ENCODE data around the gene GTF3C2.

GRCh38 chr2:27324720-27325119 is 31.8 kb downstream of the GTF3C2 start:
- TF ChIP-seq CTCF (conservative IDR thresholded peaks at IDR 0.05; ENCODE audit: low read depth, low read length) = no peak
- TF ChIP-seq POLR2A (IDR thresholded peaks at IDR 0.05; ENCODE audit: low read depth, low read length) = no peak
- TF ChIP-seq RFX5 (IDR thresholded peaks at IDR 0.05; ENCODE audit: low read depth, low read length) = no peak
- no peak for TF ChIP-seq USF2 (IDR thresholded peaks at IDR 0.05; ENCODE audit: low read depth, low read length)
- no peak for TF ChIP-seq ELK1 (IDR thresholded peaks at IDR 0.05; ENCODE audit: borderline replicate concordance, low read depth, low read length)
- 0 out of 2 replicates have a peak, but pooled peaks have one; percentile 23 for TF ChIP-seq CEBPB (IDR thresholded peaks at IDR 0.05; ENCODE audit: low read depth, low read length)
- TF ChIP-seq SMC3 (IDR thresholded peaks at IDR 0.05; ENCODE audit: low read depth, low read length) = no peak
- no peak for TF ChIP-seq MAFK (IDR thresholded peaks at IDR 0.05; ENCODE audit: low read depth, low read length)
- no peak for TF ChIP-seq RCOR1 (IDR thresholded peaks at IDR 0.05; ENCODE audit: insufficient replicate concordance, low read length)
- TF ChIP-seq MXI1 (IDR thresholded peaks at IDR 0.05; ENCODE audit: borderline replicate concordance, low read depth, low read length) = no peak

Data from IMR-90 (cell line).